Tibial nerve (tissue), 4 donors: ENCODE results near the gene ST3GAL3.

ENCODE experiments used
- CTCF ChIP-seq, 5 experiments: fragments of 200-600 bp in 3 of 5; fragments of 450-650 bp in 2 of 5; sonication (generic) in 3 of 5; IDR thresholded peaks; one replicate each; pipeline ENCODE4 v1.5.1; 2016 to 2019; ENCODE audit warnings: antibody characterized with exemption in 5 of 5, mild to moderate bottlenecking in 3 of 5, moderate library complexity in 2 of 5
- EP300 ChIP-seq, 2 donors: sonication (generic); formaldehyde crosslinking; IDR thresholded peaks; one replicate each; pipeline ENCODE4 v1.6.1; 2017; ENCODE audit warnings: antibody characterized with exemption in 2 of 2, mild to moderate bottlenecking in 1 of 2

- TF ChIP-seq CTCF (IDR thresholded peaks at IDR 0.05): no peak
- TF ChIP-seq EP300 (IDR thresholded peaks at IDR 0.05): no peak
Measured at GRCh38 chr1:43900386-43900785, 193.1 kb downstream of the ST3GAL3 start.
